H1 (cell line): ENCODE measurements around the gene KIF25. TPM values are rescaled to one million over a fixed set of nuclear protein-coding genes. Genes with fewer than 3 reads are reported as not detected.

Experiments used
- CTCF ChIA-PET: fragments of 300-600 bp; sonication (Branson Sonifier 250); formaldehyde crosslinking; loops from one replicate; lab custom pipeline; 2021; ENCODE audit not compliant: partially characterized antibody; lab: Charles Lee
- POLR2A ChIA-PET: fragments of 300-600 bp; sonication (Branson Sonifier 250); formaldehyde crosslinking; loops from one replicate; lab custom pipeline; 2021; ENCODE audit warnings: inconsistent platforms; ENCODE audit not compliant: partially characterized antibody; lab: Charles Lee
- DNase-seq, 2 experiments: peaks; one replicate each; pipeline versions ENCODE4 v3.0.0 to v3.0.0-alpha.2; 2010 to 2022; ENCODE audit warnings: low spot score in 2 of 2, low read depth in 1 of 2, mixed read lengths in 1 of 2
- FAIRE-seq: peaks from 2 replicates; lab custom pipeline; 2011; peaks lifted over from hg19 to GRCh38; lab: Jason Lieb, UNC
- H2AFZ ChIP-seq: 2 replicates; pipeline ENCODE4 v1.8.1; 2012; ENCODE audit warnings: low read length, inconsistent platforms
- H2AK5ac ChIP-seq: 2 replicates; pipeline ENCODE4 v1.6.1; 2013; ENCODE audit warnings: low read depth, low read length
- H2BK120ac ChIP-seq: replicated peaks from 2 replicates; pipeline ENCODE3; 2013; ENCODE audit warnings: low read depth, low read length, inconsistent platforms
- H2BK12ac ChIP-seq: 2 replicates; pipeline ENCODE4 v1.6.1; 2013; ENCODE audit warnings: low read depth, low read length
- H2BK15ac ChIP-seq: 2 replicates; pipeline ENCODE4 v1.6.1; 2013; ENCODE audit warnings: low read length
- H2BK20ac ChIP-seq: 2 replicates; pipeline ENCODE4 v1.6.1; 2013; ENCODE audit warnings: low read length
- H2BK5ac ChIP-seq: 2 replicates; pipeline ENCODE4 v1.6.1; 2013; ENCODE audit warnings: low read depth, low read length
- H3K14ac ChIP-seq: 2 replicates; pipeline ENCODE4 v1.6.1; 2013; ENCODE audit warnings: inconsistent platforms; ENCODE audit not compliant: insufficient read length
- H3K18ac ChIP-seq: 2 replicates; pipeline ENCODE4 v1.6.1; 2013; ENCODE audit warnings: low read length; ENCODE audit errors: extremely low read depth
- H3K23ac ChIP-seq: 2 replicates; pipeline ENCODE4 v1.6.1; 2013; ENCODE audit warnings: inconsistent platforms; ENCODE audit not compliant: insufficient read length
- H3K23me2 ChIP-seq: 2 replicates; pipeline ENCODE4 v1.6.1; 2013; ENCODE audit warnings: low read depth, low read length
- H3K27ac ChIP-seq: 2 replicates; pipeline ENCODE4 v1.6.1; 2011; ENCODE audit warnings: low read depth, low read length, inconsistent platforms
- H3K27me3 ChIP-seq, 4 experiments: replicated peaks in 1 of 4; 1 replicate in 1 of 4; 2 replicates in 3 of 4; pipeline versions ENCODE4 v1.6.1 to v1.8.1; 2011 to 2013; ENCODE audit warnings: low read length in 3 of 4, mild to moderate bottlenecking in 3 of 4, inconsistent platforms in 2 of 4, mixed read lengths in 2 of 4, moderate library complexity in 1 of 4; ENCODE audit not compliant: control insufficient read depth in 3 of 4, insufficient read depth in 3 of 4; ENCODE audit errors: extremely low read depth in 1 of 4
- H3K36me3 ChIP-seq, 4 experiments: 2 replicates each; pipeline versions ENCODE4 v1.6.1 to v1.8.1; 2011 to 2013; ENCODE audit warnings: mild to moderate bottlenecking in 4 of 4, low read length in 3 of 4, moderate library complexity in 2 of 4, control low read depth in 1 of 4, inconsistent platforms in 1 of 4; ENCODE audit not compliant: insufficient read depth in 4 of 4, control insufficient read depth in 2 of 4
- H3K4ac ChIP-seq: replicated peaks from 2 replicates; pipeline ENCODE3; 2013; ENCODE audit warnings: low read length, low read depth, mixed read lengths, inconsistent platforms; ENCODE audit not compliant: insufficient read length
- H3K4me1 ChIP-seq, 4 experiments: replicated peaks in 1 of 4; 1 replicate in 1 of 4; 2 replicates in 3 of 4; pipeline versions ENCODE4 v1.6.1 to v1.8.1; 2011 to 2013; ENCODE audit warnings: low read length in 3 of 4, inconsistent platforms in 2 of 4, mixed read lengths in 1 of 4; ENCODE audit not compliant: insufficient read depth in 4 of 4, control insufficient read depth in 3 of 4
- H3K4me2 ChIP-seq, 2 experiments: 2 replicates each; pipeline versions ENCODE4 v1.6.1 to v1.8.1; 2011 to 2013; ENCODE audit warnings: low read depth in 2 of 2, low read length in 2 of 2, control low read depth in 1 of 2, inconsistent platforms in 1 of 2, mild to moderate bottlenecking in 1 of 2; ENCODE audit not compliant: insufficient read depth in 1 of 2
- H3K4me3 ChIP-seq, 4 experiments: fragments of 200-600, 300-600 bp in 1 of 4; sonication (generic), shearing (Covaris generic), sonication (Bioruptor Twin) in 1 of 4; 2 replicates each; pipeline versions ENCODE4 v1.5.1 to v1.8.1; 2011 to 2016; ENCODE audit warnings: low read length in 4 of 4, low read depth in 3 of 4, control low read depth in 2 of 4, inconsistent platforms in 2 of 4, mild to moderate bottlenecking in 2 of 4, mixed read lengths in 1 of 4, moderate library complexity in 1 of 4; ENCODE audit not compliant: insufficient read depth in 2 of 4; ENCODE audit errors: extremely low read depth in 1 of 4
- H3K56ac ChIP-seq: replicated peaks from 2 replicates; pipeline ENCODE3; 2013; ENCODE audit warnings: low read depth, mild to moderate bottlenecking, mixed read lengths, low read length, inconsistent platforms; ENCODE audit not compliant: insufficient read length
- H3K79me1 ChIP-seq: 2 replicates; pipeline ENCODE4 v1.6.1; 2013; ENCODE audit warnings: low read depth, low read length, control low read depth
- H3K79me2 ChIP-seq, 2 experiments: 2 replicates each; pipeline versions ENCODE4 v1.6.1 to v1.8.1; 2012 to 2013; ENCODE audit warnings: low read length in 2 of 2, mild to moderate bottlenecking in 2 of 2, inconsistent platforms in 1 of 2; ENCODE audit not compliant: insufficient read depth in 2 of 2, control insufficient read depth in 1 of 2
- H3K9ac ChIP-seq, 4 experiments: replicated peaks in 1 of 4; 1 replicate in 1 of 4; 2 replicates in 3 of 4; pipeline versions ENCODE4 v1.6.1 to v1.8.1; 2011 to 2013; ENCODE audit warnings: low read depth in 3 of 4, low read length in 3 of 4, control low read depth in 2 of 4, mild to moderate bottlenecking in 2 of 4, moderate library complexity in 2 of 4, inconsistent platforms in 1 of 4; ENCODE audit errors: extremely low read depth in 1 of 4
- H3K9me3 ChIP-seq, 2 experiments: 2 replicates each; pipeline versions ENCODE4 v1.6.1 to v1.8.1; 2012 to 2013; ENCODE audit warnings: mild to moderate bottlenecking in 2 of 2, moderate library complexity in 2 of 2, control low read depth in 1 of 2, inconsistent platforms in 1 of 2, low read depth in 1 of 2, low read length in 1 of 2, mixed read lengths in 1 of 2; ENCODE audit not compliant: insufficient read depth in 2 of 2
- H4K20me1 ChIP-seq, 2 experiments: replicated peaks in 1 of 2; 2 replicates each; pipeline versions ENCODE3 to v1.8.1; 2011 to 2013; ENCODE audit warnings: inconsistent platforms in 2 of 2, low read length in 2 of 2, mild to moderate bottlenecking in 1 of 2; ENCODE audit not compliant: insufficient read depth in 2 of 2, control insufficient read depth in 1 of 2
- H4K5ac ChIP-seq: 2 replicates; pipeline ENCODE4 v1.6.1; 2013; ENCODE audit warnings: low read length, low read depth, mixed read lengths, inconsistent platforms; ENCODE audit not compliant: insufficient read length
- H4K8ac ChIP-seq: 2 replicates; pipeline ENCODE4 v1.8.0; 2013; ENCODE audit warnings: mild to moderate bottlenecking, moderate library complexity, low read length, inconsistent platforms; ENCODE audit not compliant: insufficient read depth; ENCODE audit errors: extremely low read depth
- H4K91ac ChIP-seq: replicated peaks from 2 replicates; pipeline ENCODE3; 2013; ENCODE audit warnings: low read length, mixed read lengths, inconsistent platforms; ENCODE audit not compliant: insufficient read length
- EZH2 ChIP-seq: fragments of 200-600 bp; sonication (generic); IDR thresholded peaks from 2 replicates; pipeline ENCODE4 v1.7.1; 2012; ENCODE audit warnings: low read depth, mild to moderate bottlenecking, moderate library complexity, low read length, inconsistent platforms; ENCODE audit not compliant: severe bottlenecking
- MAX ChIP-seq: IDR thresholded peaks from 2 replicates; pipeline ENCODE4 v1.6.1; 2012; ENCODE audit warnings: inconsistent platforms
- SP2 ChIP-seq: IDR thresholded peaks from 2 replicates; pipeline ENCODE4 v1.6.1; 2012; ENCODE audit warnings: mild to moderate bottlenecking, low read length, inconsistent platforms
- WGBS, 2 experiments: shearing (Covaris generic) in 1 of 2; methylation state at CpG; one replicate each; pipeline versions ENCODE4 v1.1.6 to v1.1.7; 2013 to 2015; ENCODE audit warnings: low lambda C conversion rate in 2 of 2, mixed read lengths in 2 of 2, inconsistent platforms in 1 of 2, low coverage in 1 of 2, missing lambda C conversion rate in 1 of 2; ENCODE audit not compliant: insufficient replicate concordance in 2 of 2, insufficient coverage in 1 of 2, insufficient read length in 1 of 2; ENCODE audit errors: extremely low coverage in 1 of 2, missing lambda C conversion rate in 1 of 2; 5-methylcytosine and 5-hydroxymethylcytosine counted together
- polyA plus RNA-seq, 7 experiments: library from polyadenylated mRNA; depleted of rRNA in 3 of 7; stranded (reverse) in 5 of 7; unstranded in 2 of 7; fragments of >200 nt in 5 of 7; fragments of 200-250 nt in 2 of 7; gene quantifications; 1 replicate in 5 of 7; 2 replicates in 1 of 7; 4 replicates in 1 of 7; pipeline versions ENCODE4 v1.2.1 to v1.2.3, GENCODE V29; 2011 to 2013; ENCODE audit warnings: missing spikeins in 2 of 7, mixed read lengths in 2 of 7
- total RNA-seq: library from RNA; stranded (reverse); fragmentation: NEBNext Ultra II Directional; extraction: Animal tissue kit (Norgen Biotek cat#: 25700); gene quantifications from 2 replicates; pipeline ENCODE4 v1.2.1, GENCODE V29; 2021

KIF25 gene
- total and polyA plus RNA-seq, 2 of the 8 experiments (the other 6 are each of a cell fraction or from before 2014, with no cell fraction given): 1.5 to 2.0 TPM

- CTCF ChIA-PET: interaction anchor here (1.3 to 1.7 kb wide), 2 partner anchors 26 to 28 kb away, joined by 5 to 6 read pairs; no protein-coding TSS in a partner anchor
- peak overlapping the region in 1 of 2 experiments; percentile 66; a peak in 2 of 4 replicates for H3K4me2 ChIP-seq
- 79% methylated on average over 18 of the region's 18 CpGs; no CpG with 5 or more reads in 1 of the 2 experiments for WGBS, 2 experiments
- H3K27ac ChIP-seq: no peak overlapping the region
- H3K9me3 ChIP-seq: peaks cover 14% of the 10 kb centered on the region in 2 experiments
- H2BK15ac ChIP-seq: no peak overlapping the region
- H4K20me1 ChIP-seq: no peaks in the 10 kb centered on the region
- H3K4me1 ChIP-seq: peaks cover 0 to 8% (median 2%) of the 10 kb centered on the region in 4 experiments; a peak in 3 of 7 replicates
- FAIRE-seq (no peak), DNase-seq (no peak)
- no peak overlapping the region for H2BK5ac ChIP-seq
- no peak overlapping the region for H3K4me3 ChIP-seq
- no peak overlapping the region for H2BK12ac ChIP-seq
- peaks cover 0 to 2% (median 0%) of the 10 kb centered on the region in 4 experiments; a peak in 2 of 8 replicates for H3K36me3 ChIP-seq
- no peak overlapping the region for H3K56ac ChIP-seq
- H3K4ac ChIP-seq: no peak overlapping the region
- no peak overlapping the region for H4K8ac ChIP-seq
- no peak for TF ChIP-seq SP2
- TF ChIP-seq EZH2: no peak
- no peak for TF ChIP-seq MAX
- H2BK120ac ChIP-seq: no peak overlapping the region
- no peaks in the 10 kb centered on the region; a peak in 1 of 7 replicates for H3K27me3 ChIP-seq
- H3K23me2 ChIP-seq: no peaks in the 10 kb centered on the region
- POLR2A ChIA-PET: no interaction called here
- no peak overlapping the region; the same call in 1 of the 2 replicates for H3K18ac ChIP-seq
- no peak overlapping the region for H4K5ac ChIP-seq
- no peak overlapping the region for H3K14ac ChIP-seq
- H2AFZ ChIP-seq: no peak overlapping the region
- no peak overlapping the region for H2BK20ac ChIP-seq
- no peaks in the 10 kb centered on the region for H3K79me1 ChIP-seq
- H3K23ac ChIP-seq: no peak overlapping the region
- H3K79me2 ChIP-seq: no peaks in the 10 kb centered on the region
- no peak overlapping the region; the same call in 1 of the 2 replicates for H2AK5ac ChIP-seq
- peak overlapping the region; percentile 72 for H4K91ac ChIP-seq
- H3K9ac ChIP-seq: no peak overlapping the region
These were observed 37.1 kb downstream of the KIF25 start for GRCh38 chr6:168034537-168034936.
